Measurements from ENCODE around the gene SERF2.
A peak's percentile ranks its signal among the peaks of the same experiment; 100 is the strongest.
"Not testable (repeated sequence)": the region's sequence is repeated elsewhere in the genome, so short reads cannot be mapped to it uniquely, and the experiment has no call there.

The SERF2 gene

GRCh38 chr15:43791993-43792760 lies at the start of gene SERF2:
TSS of gene SERF2 (plus strand) at chr15:43792320. CDS start at chr15:43792377, 57 bp downstream.
- peak; percentile 99 for DNase-seq (ENCODE audit: low spot score)

DNA sequence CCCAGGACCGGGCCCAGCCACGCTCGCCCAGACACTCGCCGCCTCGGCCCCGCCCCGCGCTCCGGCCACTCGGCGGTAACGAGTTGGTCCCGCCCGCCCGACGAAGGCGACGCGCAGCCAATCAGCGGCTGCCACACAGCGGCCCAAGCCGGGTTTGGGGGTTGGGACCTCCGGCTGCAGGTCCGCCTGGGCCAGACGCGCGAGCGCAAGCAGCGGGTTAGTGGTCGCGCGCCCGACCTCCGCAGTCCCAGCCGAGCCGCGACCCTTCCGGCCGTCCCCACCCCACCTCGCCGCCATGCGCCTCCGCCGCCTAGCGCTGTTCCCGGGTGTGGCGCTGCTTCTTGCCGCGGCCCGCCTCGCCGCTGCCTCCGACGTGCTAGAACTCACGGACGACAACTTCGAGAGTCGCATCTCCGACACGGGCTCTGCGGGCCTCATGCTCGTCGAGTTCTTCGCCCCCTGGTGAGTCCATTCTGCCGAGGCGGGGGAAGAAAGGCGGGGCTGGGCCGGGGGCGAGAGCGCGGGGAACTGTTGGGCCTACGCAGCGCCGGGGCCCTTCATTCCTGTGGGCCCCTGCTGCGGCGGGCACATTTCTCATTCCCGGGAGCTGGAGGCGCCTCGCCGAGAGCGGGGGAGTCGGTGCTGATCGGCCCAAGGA lies 45.7 kb upstream of the SERF2 start, which contains the start of gene PDIA3:
PDIA3 (plus strand) TSS at position 194 of the 658 bp plus-strand sequence; CDS start at position 296, 102 bp downstream.
- peak; percentile 90 for DNase-seq (ENCODE audit: low spot score)

DNA sequence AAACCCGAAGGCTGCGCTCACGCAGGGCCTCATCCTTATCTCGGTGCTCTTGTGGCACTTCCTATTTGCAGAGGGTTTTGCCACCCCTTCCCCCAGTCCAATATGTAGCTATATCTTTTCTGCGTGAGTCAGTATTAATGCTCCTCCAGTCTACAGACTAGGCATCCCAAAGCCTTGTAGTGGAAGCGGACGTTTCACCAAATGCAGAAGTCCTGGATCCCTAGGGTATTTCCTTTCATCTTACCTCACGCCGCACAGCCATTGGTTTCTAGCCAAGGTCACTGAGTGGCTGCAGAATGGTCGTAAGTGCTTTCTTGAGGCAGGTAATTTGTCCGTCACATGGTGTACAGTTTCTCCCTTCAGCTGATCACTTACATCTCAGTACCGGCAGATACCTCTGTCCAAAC lies 45.2 kb upstream of the SERF2 start:
- not testable (repeated sequence) for DNase-seq (ENCODE audit: low spot score)

- DNase-seq (ENCODE audit: low spot score) = peak; percentile 15
These were observed 43.7 kb upstream of the SERF2 start for GRCh38 chr15:43748376-43748775.

- DNase-seq (ENCODE audit: low spot score) = peak; percentile 57
These were observed 42.3 kb upstream of the SERF2 start for GRCh38 chr15:43749690-43750345.

- no peak for DNase-seq (ENCODE audit: low spot score)
These were observed 40.2 kb upstream of the SERF2 start for GRCh38 chr15:43751885-43752284.

DNA sequence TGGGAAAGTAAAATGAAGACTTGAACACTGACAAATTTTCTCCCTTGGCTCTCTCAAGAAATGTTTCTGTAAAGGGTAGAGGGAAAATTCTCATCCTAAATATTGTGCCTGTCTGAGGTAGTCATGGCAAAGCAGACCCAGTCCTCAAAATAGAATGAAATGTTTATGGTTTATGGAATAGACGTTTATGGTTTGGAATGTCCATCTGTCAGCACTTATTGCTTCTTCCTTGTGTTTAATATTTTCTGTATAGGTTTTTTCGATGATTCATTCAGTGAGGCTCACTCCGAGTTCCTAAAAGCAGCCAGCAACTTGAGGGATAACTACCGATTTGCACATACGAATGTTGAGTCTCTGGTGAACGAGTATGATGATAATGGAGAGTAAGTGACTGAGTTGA lies 29.3 kb upstream of the SERF2 start:
- no peak for DNase-seq (ENCODE audit: low spot score)

DNA sequence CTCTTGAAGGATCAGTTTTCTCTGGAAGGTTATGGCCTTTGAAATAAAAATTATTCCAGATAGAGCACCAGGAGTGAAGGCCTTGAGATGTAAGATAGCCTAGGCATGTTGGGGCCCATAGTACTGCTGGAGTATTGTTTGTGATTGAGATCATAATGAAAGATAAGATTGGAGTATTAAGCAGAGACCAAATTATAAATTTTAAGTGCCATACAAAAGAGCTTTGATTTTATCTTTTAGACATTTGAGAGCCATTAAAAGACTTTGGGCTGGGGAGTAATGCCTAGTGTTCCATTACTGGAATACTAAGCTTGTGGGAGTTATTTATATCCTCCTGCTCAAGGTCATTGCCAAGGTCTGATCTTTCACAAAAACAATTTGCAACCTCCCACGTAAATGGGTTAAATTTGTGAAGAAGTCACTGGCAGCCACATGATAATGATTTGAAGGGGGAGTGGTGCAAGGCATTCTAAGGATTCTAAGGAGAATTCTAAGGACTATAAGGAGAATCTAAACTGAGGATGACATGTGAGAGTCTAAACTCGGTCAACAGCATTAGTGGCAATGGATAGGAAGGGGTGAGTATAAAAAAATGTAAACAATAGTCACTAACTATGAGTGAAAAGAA lies 28.2 kb upstream of the SERF2 start:
- no peak for DNase-seq (ENCODE audit: low spot score)

DNA sequence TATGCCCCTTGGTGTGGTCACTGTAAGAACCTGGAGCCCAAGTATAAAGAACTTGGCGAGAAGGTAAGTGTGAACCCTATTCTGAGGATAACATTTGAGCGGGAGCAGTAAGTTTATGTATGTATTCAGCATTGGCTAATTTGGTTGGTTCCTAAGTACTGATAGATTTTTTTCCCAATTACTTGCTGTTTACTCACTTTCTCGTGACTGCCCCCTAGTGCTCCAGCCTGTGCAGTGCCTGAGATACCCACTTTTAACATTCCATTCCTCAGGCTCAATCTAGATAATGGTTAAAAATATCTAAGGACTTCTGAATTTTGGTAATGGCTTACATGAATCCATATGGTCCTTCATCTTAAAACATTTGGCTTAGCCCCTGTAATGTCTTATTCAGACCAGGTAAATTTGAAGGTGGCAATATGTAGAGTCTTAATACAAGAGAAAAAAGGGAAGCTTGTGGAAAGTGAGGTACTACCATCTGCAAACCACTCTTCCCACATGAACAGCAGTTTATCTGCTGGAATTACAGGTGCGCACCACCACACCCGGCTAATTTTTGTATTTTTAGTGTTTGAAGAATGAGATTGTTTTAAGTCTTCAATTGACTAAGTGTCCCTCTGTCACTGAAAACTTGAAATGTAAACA lies 22.4 kb upstream of the SERF2 start:
- DNase-seq (ENCODE audit: low spot score) = peak; percentile 47

GRCh38 chr15:43771816-43772215 lies 20.3 kb upstream of the SERF2 start:
- no peak for DNase-seq (ENCODE audit: low spot score)

- no peak for DNase-seq (ENCODE audit: low spot score)
These were observed 19.5 kb upstream of the SERF2 start for GRCh38 chr15:43772624-43773023.

DNA sequence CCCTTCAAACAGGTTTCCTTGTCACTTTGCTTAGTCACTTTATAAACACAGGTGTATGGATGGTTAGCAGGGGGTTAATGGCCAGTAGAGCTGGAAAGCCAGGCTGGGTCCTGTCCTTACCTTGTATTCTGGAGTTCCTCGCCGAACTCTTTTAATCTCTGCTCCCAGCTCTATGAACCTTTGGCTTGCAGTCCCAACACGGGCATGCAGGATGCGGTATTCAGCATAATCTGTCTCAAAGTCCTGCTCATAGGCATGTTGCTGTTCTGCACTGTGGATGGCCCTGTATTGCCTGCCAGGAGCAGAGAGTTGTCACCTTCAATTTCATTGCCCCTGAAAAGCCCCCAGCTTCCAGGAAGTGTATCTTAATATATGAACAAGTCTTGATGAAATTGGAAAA lies 18.1 kb upstream of the SERF2 start:
- DNase-seq (ENCODE audit: low spot score) = no peak

DNA sequence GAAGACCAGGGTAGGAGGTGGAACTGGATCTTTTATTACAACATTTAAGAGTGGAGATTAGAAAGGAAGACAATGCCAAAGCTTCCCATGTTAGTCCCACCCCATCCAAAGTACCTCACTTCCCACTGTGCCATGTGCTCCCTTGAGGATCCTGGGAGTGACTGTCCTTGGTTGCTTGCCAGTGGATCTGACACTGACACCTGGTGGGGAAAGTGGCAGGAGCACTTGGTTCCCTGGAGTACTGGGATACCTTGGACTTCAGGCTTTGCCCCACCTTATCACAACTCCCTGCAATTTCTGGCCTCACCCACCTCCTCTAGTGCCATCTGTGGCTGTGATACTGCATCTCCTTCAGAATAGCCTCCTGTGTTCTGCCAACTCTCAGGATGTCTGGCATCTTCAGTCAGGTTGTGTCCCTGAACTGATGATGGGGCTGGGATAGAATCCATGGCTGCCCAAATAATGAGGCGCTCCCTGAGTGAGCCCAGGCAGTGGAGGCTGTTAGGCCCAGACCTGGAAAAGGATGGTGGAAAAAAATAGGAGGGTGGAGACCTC lies 16.6 kb upstream of the SERF2 start:
- no peak for DNase-seq (ENCODE audit: low spot score)

DNA sequence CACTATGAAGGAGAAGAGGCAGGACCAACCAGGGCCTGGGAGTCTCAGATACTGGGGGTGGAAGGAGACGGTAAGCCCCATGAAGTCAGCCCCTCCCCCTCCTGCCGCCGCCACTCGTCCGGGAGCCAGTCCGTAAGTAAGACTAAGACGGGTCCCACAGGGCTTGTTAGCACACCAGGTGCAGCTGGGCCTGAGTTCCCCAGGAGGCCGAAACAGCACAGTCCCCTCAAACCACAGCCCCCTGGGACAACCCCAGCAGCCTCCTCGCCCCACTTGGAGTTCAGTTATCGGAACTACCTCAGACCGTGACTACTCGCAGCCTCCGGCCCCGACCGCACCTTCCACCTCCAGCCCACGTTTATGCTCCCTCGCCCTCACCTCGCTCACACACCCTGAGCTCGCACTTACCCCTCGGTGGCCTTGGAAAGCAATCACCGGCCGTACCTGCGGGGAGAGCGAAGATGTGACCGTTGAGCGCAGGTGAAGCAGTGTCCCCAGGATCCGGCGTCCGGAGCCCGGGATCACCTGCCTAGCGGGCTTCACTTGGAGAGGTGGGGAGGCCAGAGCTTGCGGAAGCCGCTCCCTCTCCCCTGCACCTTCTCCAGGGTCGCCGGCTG lies 15.9 kb upstream of the SERF2 start:
- peak; percentile 79 for DNase-seq (ENCODE audit: low spot score)

DNA sequence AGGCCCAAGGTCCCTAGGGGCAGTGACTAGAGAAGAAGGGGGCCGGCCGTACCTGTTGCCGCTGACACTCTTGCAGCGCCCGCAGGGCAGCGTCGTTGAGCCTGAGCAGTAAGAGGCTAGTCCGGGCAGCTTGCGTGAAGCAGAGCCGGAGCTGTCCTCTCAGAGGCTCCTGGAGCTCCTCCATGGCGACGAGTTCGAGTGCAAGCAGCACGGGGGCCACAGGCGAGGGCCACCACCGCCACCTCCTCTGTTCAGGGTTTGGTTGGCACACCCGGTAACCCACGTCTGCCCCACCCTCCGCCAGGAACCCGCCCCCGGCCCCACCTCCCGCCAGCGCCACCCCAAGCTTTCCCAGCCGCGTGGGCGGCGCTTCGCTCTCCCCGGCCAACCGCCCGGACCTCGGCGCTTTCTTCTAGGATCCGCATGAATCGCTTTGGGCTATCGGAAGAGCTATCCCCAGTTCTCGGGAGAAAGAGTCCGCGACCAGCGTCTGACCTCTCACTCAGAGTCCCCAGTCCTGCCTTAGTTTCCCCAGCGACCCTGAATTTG lies 15.3 kb upstream of the SERF2 start, which contains the start of gene ELL3:
ELL3 (minus strand) TSS at position 249 of the 549 bp plus-strand sequence; CDS start at position 184, 65 bp downstream.
- DNase-seq (ENCODE audit: low spot score) = peak; percentile 83

DNA sequence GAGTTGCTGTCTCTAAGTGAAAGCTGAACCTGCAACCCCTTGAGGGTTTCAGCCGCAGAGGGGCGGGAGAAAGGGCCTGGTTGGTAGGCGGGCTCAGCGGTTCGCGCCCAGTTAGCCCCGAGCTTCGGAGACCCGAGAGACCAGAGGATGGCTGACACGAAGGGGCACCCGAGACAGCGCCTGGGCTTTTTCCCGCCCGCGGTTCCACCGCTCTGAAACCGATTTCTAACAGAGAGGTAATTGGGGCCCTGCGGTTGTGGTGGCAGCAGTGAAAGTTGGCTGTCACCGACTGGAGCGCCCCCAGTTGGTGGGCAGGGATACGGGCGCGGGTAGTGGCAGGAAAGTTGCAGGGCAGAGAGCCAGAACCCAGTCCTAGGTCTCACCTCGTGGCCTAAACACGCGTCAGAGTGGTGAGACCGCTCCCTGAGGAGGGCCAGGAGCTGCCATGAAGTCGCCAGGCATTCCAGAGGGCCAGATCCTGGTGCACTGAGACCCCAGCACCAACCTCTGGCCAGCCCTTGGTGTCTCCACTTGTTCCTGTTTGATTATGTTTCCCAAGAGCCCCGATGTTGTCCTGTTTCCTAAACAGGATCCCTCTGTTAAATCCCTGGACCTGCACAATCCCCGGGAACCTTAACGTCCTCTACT lies 14.7 kb upstream of the SERF2 start:
- DNase-seq (ENCODE audit: low spot score) = peak; percentile 62

GRCh38 chr15:43779016-43779415 lies 13.1 kb upstream of the SERF2 start:
- DNase-seq (ENCODE audit: low spot score) = no peak

DNA sequence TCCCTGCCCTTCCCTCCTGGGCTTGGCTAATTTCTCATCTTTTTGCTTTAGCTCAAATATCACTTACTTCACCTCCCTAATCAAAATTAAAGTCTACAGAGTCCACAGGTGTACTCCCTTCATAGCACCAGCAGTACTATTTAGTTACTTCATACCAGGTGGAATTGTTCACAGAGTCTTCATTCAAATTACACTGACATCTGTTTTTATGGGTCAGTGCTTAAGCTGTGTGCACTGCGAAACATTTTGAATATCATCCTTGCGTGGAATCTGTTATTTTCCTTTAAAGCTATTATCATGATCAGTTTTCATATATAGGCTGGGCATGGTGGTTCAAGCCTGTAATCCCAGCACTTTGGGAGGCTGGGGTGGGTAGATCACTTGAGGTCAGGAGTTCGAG lies 2.7 kb upstream of the SERF2 start:
- DNase-seq (ENCODE audit: low spot score) = peak; percentile 76

- peak; percentile 34 for DNase-seq (ENCODE audit: low spot score)
These were observed 799 bp downstream of the SERF2 start for GRCh38 chr15:43792761-43793476.
